H1 (cell line): ENCODE results near the gene TRABD2A. TPM values are rescaled to one million over a fixed set of nuclear protein-coding genes. Genes with fewer than 3 reads are reported as not detected.

Source experiments
- CTCF ChIA-PET: fragments of 300-600 bp; sonication (Branson Sonifier 250); formaldehyde crosslinking; loops from one replicate; lab custom pipeline; 2021; ENCODE audit not compliant: partially characterized antibody; lab: Charles Lee
- POLR2A ChIA-PET: fragments of 300-600 bp; sonication (Branson Sonifier 250); formaldehyde crosslinking; loops from one replicate; lab custom pipeline; 2021; ENCODE audit warnings: inconsistent platforms; ENCODE audit not compliant: partially characterized antibody; lab: Charles Lee
- DNase-seq, 2 experiments: peaks; one replicate each; pipeline versions ENCODE4 v3.0.0 to v3.0.0-alpha.2; 2010 to 2022; ENCODE audit warnings: low spot score in 2 of 2, low read depth in 1 of 2, mixed read lengths in 1 of 2
- FAIRE-seq: peaks from 2 replicates; lab custom pipeline; 2011; peaks lifted over from hg19 to GRCh38; lab: Jason Lieb, UNC
- H2AFZ ChIP-seq: 2 replicates; pipeline ENCODE4 v1.8.1; 2012; ENCODE audit warnings: low read length, inconsistent platforms
- H2AK5ac ChIP-seq: 2 replicates; pipeline ENCODE4 v1.6.1; 2013; ENCODE audit warnings: low read depth, low read length
- H2BK120ac ChIP-seq: replicated peaks from 2 replicates; pipeline ENCODE3; 2013; ENCODE audit warnings: low read depth, low read length, inconsistent platforms
- H2BK12ac ChIP-seq: 2 replicates; pipeline ENCODE4 v1.6.1; 2013; ENCODE audit warnings: low read depth, low read length
- H2BK15ac ChIP-seq: 2 replicates; pipeline ENCODE4 v1.6.1; 2013; ENCODE audit warnings: low read length
- H2BK20ac ChIP-seq: 2 replicates; pipeline ENCODE4 v1.6.1; 2013; ENCODE audit warnings: low read length
- H2BK5ac ChIP-seq: 2 replicates; pipeline ENCODE4 v1.6.1; 2013; ENCODE audit warnings: low read depth, low read length
- H3K14ac ChIP-seq: 2 replicates; pipeline ENCODE4 v1.6.1; 2013; ENCODE audit warnings: inconsistent platforms; ENCODE audit not compliant: insufficient read length
- H3K18ac ChIP-seq: 2 replicates; pipeline ENCODE4 v1.6.1; 2013; ENCODE audit warnings: low read length; ENCODE audit errors: extremely low read depth
- H3K23ac ChIP-seq: 2 replicates; pipeline ENCODE4 v1.6.1; 2013; ENCODE audit warnings: inconsistent platforms; ENCODE audit not compliant: insufficient read length
- H3K23me2 ChIP-seq: 2 replicates; pipeline ENCODE4 v1.6.1; 2013; ENCODE audit warnings: low read depth, low read length
- H3K27ac ChIP-seq: 2 replicates; pipeline ENCODE4 v1.6.1; 2011; ENCODE audit warnings: low read depth, low read length, inconsistent platforms
- H3K27me3 ChIP-seq, 4 experiments: replicated peaks in 1 of 4; 1 replicate in 1 of 4; 2 replicates in 3 of 4; pipeline versions ENCODE4 v1.6.1 to v1.8.1; 2011 to 2013; ENCODE audit warnings: low read length in 3 of 4, mild to moderate bottlenecking in 3 of 4, inconsistent platforms in 2 of 4, mixed read lengths in 2 of 4, moderate library complexity in 1 of 4; ENCODE audit not compliant: control insufficient read depth in 3 of 4, insufficient read depth in 3 of 4; ENCODE audit errors: extremely low read depth in 1 of 4
- H3K36me3 ChIP-seq, 4 experiments: 2 replicates each; pipeline versions ENCODE4 v1.6.1 to v1.8.1; 2011 to 2013; ENCODE audit warnings: mild to moderate bottlenecking in 4 of 4, low read length in 3 of 4, moderate library complexity in 2 of 4, control low read depth in 1 of 4, inconsistent platforms in 1 of 4; ENCODE audit not compliant: insufficient read depth in 4 of 4, control insufficient read depth in 2 of 4
- H3K4ac ChIP-seq: replicated peaks from 2 replicates; pipeline ENCODE3; 2013; ENCODE audit warnings: low read length, low read depth, mixed read lengths, inconsistent platforms; ENCODE audit not compliant: insufficient read length
- H3K4me1 ChIP-seq, 4 experiments: replicated peaks in 1 of 4; 1 replicate in 1 of 4; 2 replicates in 3 of 4; pipeline versions ENCODE4 v1.6.1 to v1.8.1; 2011 to 2013; ENCODE audit warnings: low read length in 3 of 4, inconsistent platforms in 2 of 4, mixed read lengths in 1 of 4; ENCODE audit not compliant: insufficient read depth in 4 of 4, control insufficient read depth in 3 of 4
- H3K4me2 ChIP-seq, 2 experiments: 2 replicates each; pipeline versions ENCODE4 v1.6.1 to v1.8.1; 2011 to 2013; ENCODE audit warnings: low read depth in 2 of 2, low read length in 2 of 2, control low read depth in 1 of 2, inconsistent platforms in 1 of 2, mild to moderate bottlenecking in 1 of 2; ENCODE audit not compliant: insufficient read depth in 1 of 2
- H3K4me3 ChIP-seq, 4 experiments: fragments of 200-600, 300-600 bp in 1 of 4; sonication (generic), shearing (Covaris generic), sonication (Bioruptor Twin) in 1 of 4; 2 replicates each; pipeline versions ENCODE4 v1.5.1 to v1.8.1; 2011 to 2016; ENCODE audit warnings: low read length in 4 of 4, low read depth in 3 of 4, control low read depth in 2 of 4, inconsistent platforms in 2 of 4, mild to moderate bottlenecking in 2 of 4, mixed read lengths in 1 of 4, moderate library complexity in 1 of 4; ENCODE audit not compliant: insufficient read depth in 2 of 4; ENCODE audit errors: extremely low read depth in 1 of 4
- H3K56ac ChIP-seq: replicated peaks from 2 replicates; pipeline ENCODE3; 2013; ENCODE audit warnings: low read depth, mild to moderate bottlenecking, mixed read lengths, low read length, inconsistent platforms; ENCODE audit not compliant: insufficient read length
- H3K79me1 ChIP-seq: 2 replicates; pipeline ENCODE4 v1.6.1; 2013; ENCODE audit warnings: low read depth, low read length, control low read depth
- H3K79me2 ChIP-seq, 2 experiments: 2 replicates each; pipeline versions ENCODE4 v1.6.1 to v1.8.1; 2012 to 2013; ENCODE audit warnings: low read length in 2 of 2, mild to moderate bottlenecking in 2 of 2, inconsistent platforms in 1 of 2; ENCODE audit not compliant: insufficient read depth in 2 of 2, control insufficient read depth in 1 of 2
- H3K9ac ChIP-seq, 4 experiments: replicated peaks in 1 of 4; 1 replicate in 1 of 4; 2 replicates in 3 of 4; pipeline versions ENCODE4 v1.6.1 to v1.8.1; 2011 to 2013; ENCODE audit warnings: low read depth in 3 of 4, low read length in 3 of 4, control low read depth in 2 of 4, mild to moderate bottlenecking in 2 of 4, moderate library complexity in 2 of 4, inconsistent platforms in 1 of 4; ENCODE audit errors: extremely low read depth in 1 of 4
- H3K9me3 ChIP-seq, 2 experiments: 2 replicates each; pipeline versions ENCODE4 v1.6.1 to v1.8.1; 2012 to 2013; ENCODE audit warnings: mild to moderate bottlenecking in 2 of 2, moderate library complexity in 2 of 2, control low read depth in 1 of 2, inconsistent platforms in 1 of 2, low read depth in 1 of 2, low read length in 1 of 2, mixed read lengths in 1 of 2; ENCODE audit not compliant: insufficient read depth in 2 of 2
- H4K20me1 ChIP-seq, 2 experiments: replicated peaks in 1 of 2; 2 replicates each; pipeline versions ENCODE3 to v1.8.1; 2011 to 2013; ENCODE audit warnings: inconsistent platforms in 2 of 2, low read length in 2 of 2, mild to moderate bottlenecking in 1 of 2; ENCODE audit not compliant: insufficient read depth in 2 of 2, control insufficient read depth in 1 of 2
- H4K5ac ChIP-seq: 2 replicates; pipeline ENCODE4 v1.6.1; 2013; ENCODE audit warnings: low read length, low read depth, mixed read lengths, inconsistent platforms; ENCODE audit not compliant: insufficient read length
- H4K8ac ChIP-seq: 2 replicates; pipeline ENCODE4 v1.8.0; 2013; ENCODE audit warnings: mild to moderate bottlenecking, moderate library complexity, low read length, inconsistent platforms; ENCODE audit not compliant: insufficient read depth; ENCODE audit errors: extremely low read depth
- H4K91ac ChIP-seq: replicated peaks from 2 replicates; pipeline ENCODE3; 2013; ENCODE audit warnings: low read length, mixed read lengths, inconsistent platforms; ENCODE audit not compliant: insufficient read length
- BACH1 ChIP-seq: IDR thresholded peaks from 2 replicates; pipeline ENCODE4 v1.6.1; 2012; ENCODE audit warnings: low read length, improper control_type of control experiment
- BCL11A ChIP-seq, 2 experiments: IDR thresholded peaks; one replicate each; pipeline ENCODE4 v1.6.1; 2011; ENCODE audit warnings: low read depth in 2 of 2, low read length in 2 of 2, mild to moderate bottlenecking in 2 of 2
- BRCA1 ChIP-seq: IDR thresholded peaks from 2 replicates; pipeline ENCODE4 v1.6.1; 2012; ENCODE audit warnings: low read depth, low read length, improper control_type of control experiment
- CBX5 ChIP-seq: fragments of 300-800, 300-1000 bp; sonication (generic); IDR thresholded peaks from 2 replicates; pipeline ENCODE4 v1.7.1; 2016; ENCODE audit warnings: antibody characterized with exemption, low read length, low read depth
- FOSL1 ChIP-seq: IDR thresholded peaks from 2 replicates; pipeline ENCODE4 v1.6.1; 2011; ENCODE audit warnings: mild to moderate bottlenecking, low read depth, low read length, moderate library complexity; ENCODE audit not compliant: insufficient read depth
- NRF1 ChIP-seq: IDR thresholded peaks from 2 replicates; pipeline ENCODE4 v1.6.1; 2011; ENCODE audit warnings: mild to moderate bottlenecking, low read depth, low read length, improper control_type of control experiment
- POLR2AphosphoS5 ChIP-seq: IDR thresholded peaks from 2 replicates; pipeline ENCODE4 v1.6.1; 2011; ENCODE audit warnings: low read depth, low read length
- RAD21 ChIP-seq, 2 experiments: IDR thresholded peaks in 1 of 2; conservative IDR thresholded peaks in 1 of 2; 2 replicates each; pipeline ENCODE4 v1.6.1; 2011; ENCODE audit warnings: low read depth in 2 of 2, low read length in 2 of 2, improper control_type of control experiment in 1 of 2, inconsistent platforms in 1 of 2, mild to moderate bottlenecking in 1 of 2, moderate library complexity in 1 of 2
- RNF2 ChIP-seq: fragments of 200-900, 300-1000 bp; sonication (generic); IDR thresholded peaks from 2 replicates; pipeline ENCODE4 v1.7.1; 2016; ENCODE audit warnings: borderline replicate concordance, low read depth, mild to moderate bottlenecking, antibody characterized with exemption, low read length; ENCODE audit not compliant: poor library complexity, severe bottlenecking; ENCODE audit errors: missing control alignments
- SIRT6 ChIP-seq: IDR thresholded peaks from one replicate; pipeline ENCODE4 v1.7.1; 2012; ENCODE audit warnings: low read length, inconsistent platforms
- SP1 ChIP-seq: IDR thresholded peaks from 2 replicates; pipeline ENCODE4 v1.6.1; 2011; ENCODE audit warnings: low read depth, low read length
- SP4 ChIP-seq: IDR thresholded peaks from 2 replicates; pipeline ENCODE4 v1.6.1; 2012; ENCODE audit warnings: low read length, inconsistent platforms
- SUZ12 ChIP-seq: fragments of 200-600 bp; sonication (generic); IDR thresholded peaks from 2 replicates; pipeline ENCODE4 v1.6.1; 2012; ENCODE audit warnings: mild to moderate bottlenecking, inconsistent platforms, low read length, moderate library complexity, mixed read lengths
- TBP ChIP-seq: IDR thresholded peaks from 2 replicates; pipeline ENCODE4 v1.6.1; 2011; ENCODE audit warnings: low read depth, low read length, improper control_type of control experiment
- WGBS, 2 experiments: shearing (Covaris generic) in 1 of 2; methylation state at CpG; one replicate each; pipeline versions ENCODE4 v1.1.6 to v1.1.7; 2013 to 2015; ENCODE audit warnings: low lambda C conversion rate in 2 of 2, mixed read lengths in 2 of 2, inconsistent platforms in 1 of 2, low coverage in 1 of 2, missing lambda C conversion rate in 1 of 2; ENCODE audit not compliant: insufficient replicate concordance in 2 of 2, insufficient coverage in 1 of 2, insufficient read length in 1 of 2; ENCODE audit errors: extremely low coverage in 1 of 2, missing lambda C conversion rate in 1 of 2; 5-methylcytosine and 5-hydroxymethylcytosine counted together
- polyA plus RNA-seq, 7 experiments: library from polyadenylated mRNA; depleted of rRNA in 3 of 7; stranded (reverse) in 5 of 7; unstranded in 2 of 7; fragments of >200 nt in 5 of 7; fragments of 200-250 nt in 2 of 7; gene quantifications; 1 replicate in 5 of 7; 2 replicates in 1 of 7; 4 replicates in 1 of 7; pipeline versions ENCODE4 v1.2.1 to v1.2.3, GENCODE V29; 2011 to 2013; ENCODE audit warnings: missing spikeins in 2 of 7, mixed read lengths in 2 of 7
- total RNA-seq: library from RNA; stranded (reverse); fragmentation: NEBNext Ultra II Directional; extraction: Animal tissue kit (Norgen Biotek cat#: 25700); gene quantifications from 2 replicates; pipeline ENCODE4 v1.2.1, GENCODE V29; 2021

The TRABD2A gene
- total and polyA plus RNA-seq, 2 of the 8 experiments (the other 6 are each of a cell fraction or from before 2014, with no cell fraction given) = 17.3 to 18.6 TPM

- Histone ChIP-seq H3K4me3 (no peak overlapping the region), H2BK120ac (no peak overlapping the region), H2BK12ac (no peak overlapping the region), H3K4ac (no peak overlapping the region), H3K27ac (no peak overlapping the region), H3K14ac (no peak overlapping the region), H3K36me3 (no peaks in the 10 kb centered on the region), H3K27me3 (peaks cover 2 to 19% (median 18%) of the 10 kb centered on the region in 4 experiments), H2BK5ac (no peak overlapping the region), H3K18ac (no peak overlapping the region), H2AK5ac (no peak overlapping the region), H3K4me2 (no peak overlapping the region), H3K79me2 (no peaks in the 10 kb centered on the region), H3K4me1 (peaks cover 0 to 3% (median under 1%) of the 10 kb centered on the region in 4 experiments; a peak in 3 of 7 replicates), H3K9me3 (no peaks in the 10 kb centered on the region), H3K9ac (no peak overlapping the region), H2BK20ac (no peak overlapping the region), H3K23me2 (peaks cover 15% of the 10 kb centered on the region), H4K91ac (no peak overlapping the region), H3K79me1 (no peaks in the 10 kb centered on the region), H2BK15ac (0 out of 2 replicates have a peak overlapping the region, but pooled peaks have one; percentile 8), H3K23ac (no peak overlapping the region), H4K8ac (no peak overlapping the region), H3K56ac (no peak overlapping the region), H4K20me1 (no peaks in the 10 kb centered on the region), H4K5ac (no peak overlapping the region), H2AFZ (no peak overlapping the region)
- POLR2A ChIA-PET = no interaction called here
- TF ChIP-seq POLR2AphosphoS5 (no peak), RAD21 (IDR thresholded peaks at IDR 0.05 in 1 of 2, conservative IDR thresholded peaks at IDR 0.05 in 1 of 2; ENCODE audit: low read depth in 2 of 2, low read length in 2 of 2) (no peak), SP4 (no peak), BCL11A (IDR thresholded peaks at IDR 0.05; ENCODE audit: low read depth in 2 of 2, low read length in 2 of 2) (no peak), NRF1 (no peak), BACH1 (no peak), RNF2 (no peak), BRCA1 (no peak), TBP (no peak), SUZ12 (no peak), FOSL1 (no peak), SIRT6 (no peak), SP1 (no peak), CBX5 (no peak)
- no peak for DNase-seq
- 85% methylated on average over 2 of the region's 2 CpGs; no CpG with 5 or more reads in 1 of the 2 experiments for WGBS, 2 experiments
- CTCF ChIA-PET = interaction anchor here (1.1 to 8.1 kb wide), 3 partner anchors 14 to 40 kb away, joined by 3 to 38 read pairs (median 6); no protein-coding TSS in a partner anchor
- no peak for FAIRE-seq
Measured at GRCh38 chr2:84885111-84885510, 4.2 kb upstream of the TRABD2A start.
